Mesenchymal stem cell (in vitro differentiated cells and primary cell): ENCODE data around the gene AMPD2.
"Not testable (repeated sequence)": the region's sequence is repeated elsewhere in the genome, so short reads cannot be mapped to it uniquely, and the experiment has no call there.

Source experiments
- DNase-seq: peaks from one replicate; pipeline ENCODE4 v3.0.0-alpha.2; 2013
- H2AFZ ChIP-seq: one replicate; pipeline ENCODE4 v1.6.1; 2013; ENCODE audit warnings: low read depth, mild to moderate bottlenecking, control low read depth, inconsistent platforms, low read length, moderate library complexity
- H2AK5ac ChIP-seq: 2 replicates; pipeline ENCODE4 v1.6.1; 2013; ENCODE audit warnings: low read length, moderate library complexity, mild to moderate bottlenecking, inconsistent platforms; ENCODE audit not compliant: severe bottlenecking
- H2BK120ac ChIP-seq: one replicate; pipeline ENCODE4 v1.6.1; 2013; ENCODE audit warnings: low read depth, mild to moderate bottlenecking, inconsistent platforms, low read length, moderate library complexity
- H2BK12ac ChIP-seq, 2 experiments: one replicate each; pipeline ENCODE4 v1.6.1; 2013; ENCODE audit warnings: inconsistent platforms in 2 of 2, low read length in 2 of 2, mild to moderate bottlenecking in 2 of 2, moderate library complexity in 2 of 2, control low read depth in 1 of 2
- H2BK15ac ChIP-seq: one replicate; pipeline ENCODE4 v1.6.1; 2013; ENCODE audit warnings: mild to moderate bottlenecking, low read depth, inconsistent platforms; ENCODE audit not compliant: poor library complexity, severe bottlenecking
- H2BK5ac ChIP-seq: 2 replicates; pipeline ENCODE4 v1.6.1; 2013; ENCODE audit warnings: low read depth, mild to moderate bottlenecking, low read length, control low read depth, inconsistent platforms; ENCODE audit not compliant: poor library complexity, severe bottlenecking
- H3K14ac ChIP-seq, 2 experiments: one replicate each; pipeline ENCODE4 v1.6.1; 2013; ENCODE audit warnings: inconsistent platforms in 2 of 2, low read length in 2 of 2, control low read depth in 1 of 2, mild to moderate bottlenecking in 1 of 2, moderate library complexity in 1 of 2
- H3K18ac ChIP-seq, 2 experiments: one replicate each; pipeline ENCODE4 v1.6.1; 2013; ENCODE audit warnings: inconsistent platforms in 2 of 2, low read length in 2 of 2, control low read depth in 1 of 2, low read depth in 1 of 2, mild to moderate bottlenecking in 1 of 2
- H3K23ac ChIP-seq, 2 experiments: one replicate each; pipeline ENCODE4 v1.6.1; 2013; ENCODE audit warnings: inconsistent platforms in 2 of 2, low read length in 2 of 2, mild to moderate bottlenecking in 2 of 2, moderate library complexity in 2 of 2, control low read depth in 1 of 2
- H3K27ac ChIP-seq: 2 replicates; pipeline ENCODE4 v1.5.1; 2013; ENCODE audit warnings: mild to moderate bottlenecking, moderate library complexity, low read length, control low read depth, inconsistent platforms; ENCODE audit not compliant: poor library complexity, severe bottlenecking
- H3K27me3 ChIP-seq, 2 experiments: 2 replicates each; pipeline versions ENCODE4 v1.6.1 to v1.7.0; 2013; ENCODE audit warnings: low read length in 2 of 2, mild to moderate bottlenecking in 2 of 2, moderate library complexity in 2 of 2, control low read depth in 1 of 2, inconsistent platforms in 1 of 2; ENCODE audit not compliant: control insufficient read depth in 1 of 2, insufficient read depth in 1 of 2
- H3K36me3 ChIP-seq, 2 experiments: 2 replicates each; pipeline versions ENCODE4 v1.6.1 to v1.7.0; 2013; ENCODE audit warnings: low read length in 2 of 2, control low read depth in 1 of 2, inconsistent platforms in 1 of 2, low read depth in 1 of 2, mild to moderate bottlenecking in 1 of 2; ENCODE audit not compliant: insufficient read depth in 2 of 2, control insufficient read depth in 1 of 2
- H3K4ac ChIP-seq, 2 experiments: one replicate each; pipeline ENCODE4 v1.6.1; 2013; ENCODE audit warnings: inconsistent platforms in 2 of 2, low read length in 2 of 2, mild to moderate bottlenecking in 2 of 2, moderate library complexity in 2 of 2, control low read depth in 1 of 2, low read depth in 1 of 2
- H3K4me1 ChIP-seq: 2 replicates; pipeline ENCODE4 v1.6.1; 2013; ENCODE audit warnings: low read depth, low read length, control low read depth; ENCODE audit not compliant: control insufficient read depth, insufficient read depth
- H3K4me2 ChIP-seq: 2 replicates; pipeline ENCODE4 v1.6.1; 2013; ENCODE audit warnings: low read length, mild to moderate bottlenecking, inconsistent platforms; ENCODE audit not compliant: poor library complexity, severe bottlenecking
- H3K4me3 ChIP-seq, 2 experiments: 2 replicates each; pipeline versions ENCODE4 v1.5.1 to v1.7.0; 2013; ENCODE audit warnings: low read length in 2 of 2, mild to moderate bottlenecking in 2 of 2, control low read depth in 1 of 2, low read depth in 1 of 2; ENCODE audit not compliant: insufficient read depth in 1 of 2
- H3K79me1 ChIP-seq: replicated peaks from 2 replicates; pipeline ENCODE4 v1.6.1; 2013; ENCODE audit warnings: mild to moderate bottlenecking, control low read depth, low read length, inconsistent platforms; ENCODE audit not compliant: poor library complexity, severe bottlenecking
- H3K9ac ChIP-seq: 2 replicates; pipeline ENCODE4 v1.7.0; 2013; ENCODE audit warnings: mild to moderate bottlenecking, low read length, moderate library complexity
- H3K9me3 ChIP-seq: 2 replicates; pipeline ENCODE4 v1.7.0; 2013; ENCODE audit warnings: mild to moderate bottlenecking, low read length; ENCODE audit not compliant: control insufficient read depth
- H4K8ac ChIP-seq: one replicate; pipeline ENCODE4 v1.6.1; 2013; ENCODE audit warnings: inconsistent platforms, mild to moderate bottlenecking, low read length, moderate library complexity
- H4K91ac ChIP-seq: one replicate; pipeline ENCODE4 v1.6.1; 2013; ENCODE audit warnings: mild to moderate bottlenecking, low read length, inconsistent platforms
- WGBS: methylation state at CpG from one replicate; pipeline ENCODE4 v1.1.7; 2013; ENCODE audit warnings: mixed read lengths; 5-methylcytosine and 5-hydroxymethylcytosine counted together

AMPD2 gene

GRCh38 chr1:109659997-109660690 is 40.5 kb downstream of the AMPD2 start:
- Histone ChIP-seq H2BK12ac (no peak overlapping the region), H3K4me2 (no peak overlapping the region), H3K23ac (no peak overlapping the region), H3K79me1 (no peaks in the 10 kb centered on the region), H2AFZ (no peak overlapping the region), H3K14ac (no peak overlapping the region), H4K8ac (no peak overlapping the region), H3K4me1 (peaks cover 27% of the 10 kb centered on the region), H2BK5ac (no peak overlapping the region), H4K91ac (no peak overlapping the region), H3K18ac (no peak overlapping the region), H3K4me3 (no peak overlapping the region), H2BK120ac (no peak overlapping the region), H2AK5ac (no peak overlapping the region), H3K4ac (no peak overlapping the region), H3K27me3 (no peaks in the 10 kb centered on the region), H2BK15ac (no peak overlapping the region), H3K36me3 (peaks cover 7% of the 10 kb centered on the region in 2 experiments), H3K9me3 (no peaks in the 10 kb centered on the region), H3K9ac (no peak overlapping the region), H3K27ac (no peak overlapping the region)
- DNase-seq, result no peak
- WGBS, result 87% methylated on average over 4 of the region's 5 CpGs

GRCh38 chr1:109660691-109661026 is 41.0 kb downstream of the AMPD2 start:
- H3K27ac ChIP-seq, H3K27me3 ChIP-seq, H3K9me3 ChIP-seq, H2BK15ac ChIP-seq, H3K14ac ChIP-seq, H3K36me3 ChIP-seq, H2AK5ac ChIP-seq, H3K79me1 ChIP-seq, H4K8ac ChIP-seq, H2AFZ ChIP-seq, H4K91ac ChIP-seq, H3K23ac ChIP-seq, H2BK5ac ChIP-seq, H3K18ac ChIP-seq, H3K9ac ChIP-seq, DNase-seq, H2BK12ac ChIP-seq, H3K4ac ChIP-seq, H2BK120ac ChIP-seq, H3K4me3 ChIP-seq, H3K4me2 ChIP-seq: not testable (repeated sequence)
- H3K4me1 ChIP-seq, result peaks cover 23% of the 10 kb centered on the region
- 95% methylated on average over 2 of the region's 4 CpGs for WGBS

- H3K9me3 ChIP-seq, result no peaks in the 10 kb centered on the region
- no peak overlapping the region for H3K27ac ChIP-seq
- H4K8ac ChIP-seq, result no peak overlapping the region
- H3K79me1 ChIP-seq, result no peaks in the 10 kb centered on the region
- no peak overlapping the region for H3K14ac ChIP-seq
- no peak for DNase-seq
- peak overlapping the region in 1 of 2 experiments; percentile 52 for H3K23ac ChIP-seq
- H3K4me1 ChIP-seq, result peaks cover 19% of the 10 kb centered on the region
- H2AFZ ChIP-seq, result no peak overlapping the region
- H2AK5ac ChIP-seq, result no peak overlapping the region
- no peak overlapping the region for H2BK120ac ChIP-seq
- H3K18ac ChIP-seq, result no peak overlapping the region
- 93% methylated on average over 2 of the region's 2 CpGs for WGBS
- no peak overlapping the region for H2BK15ac ChIP-seq
- no peak overlapping the region for H2BK5ac ChIP-seq
- H3K4me3 ChIP-seq, result no peak overlapping the region
- no peak overlapping the region for H3K4me2 ChIP-seq
- H3K4ac ChIP-seq, result no peak overlapping the region
- no peaks in the 10 kb centered on the region for H3K27me3 ChIP-seq
- H3K9ac ChIP-seq, result no peak overlapping the region
- H2BK12ac ChIP-seq, result no peak overlapping the region
- H4K91ac ChIP-seq, result no peak overlapping the region
- H3K36me3 ChIP-seq, result peaks cover 7% of the 10 kb centered on the region in 2 experiments
These were observed 41.8 kb downstream of the AMPD2 start for GRCh38 chr1:109661391-109661790.

GRCh38 chr1:109664671-109665070 is 45.0 kb downstream of the AMPD2 start:
- Histone ChIP-seq H3K36me3 (peaks cover 2 to 7% of the 10 kb centered on the region in 2 experiments), H3K4ac (no peak overlapping the region), H3K9ac (no peak overlapping the region), H3K18ac (no peak overlapping the region), H3K4me2 (no peak overlapping the region), H2BK120ac (no peak overlapping the region), H3K27me3 (no peaks in the 10 kb centered on the region), H2AK5ac (no peak overlapping the region), H4K8ac (no peak overlapping the region), H3K27ac (no peak overlapping the region), H4K91ac (no peak overlapping the region), H2BK15ac (no peak overlapping the region), H3K23ac (no peak overlapping the region), H3K4me1 (peaks cover 13% of the 10 kb centered on the region), H3K14ac (no peak overlapping the region), H2BK5ac (no peak overlapping the region), H2BK12ac (no peak overlapping the region), H2AFZ (no peak overlapping the region), H3K4me3 (no peak overlapping the region), H3K79me1 (no peaks in the 10 kb centered on the region), H3K9me3 (no peaks in the 10 kb centered on the region)
- no CpG with 5 or more reads among the region's 1 CpG for WGBS
- no peak for DNase-seq
